ENCODE measurements around the gene NACC2.
"Not testable (repeated sequence)": the region's sequence is repeated elsewhere in the genome, so short reads cannot be mapped to it uniquely, and the experiment has no call there.

NACC2 gene

DNA sequence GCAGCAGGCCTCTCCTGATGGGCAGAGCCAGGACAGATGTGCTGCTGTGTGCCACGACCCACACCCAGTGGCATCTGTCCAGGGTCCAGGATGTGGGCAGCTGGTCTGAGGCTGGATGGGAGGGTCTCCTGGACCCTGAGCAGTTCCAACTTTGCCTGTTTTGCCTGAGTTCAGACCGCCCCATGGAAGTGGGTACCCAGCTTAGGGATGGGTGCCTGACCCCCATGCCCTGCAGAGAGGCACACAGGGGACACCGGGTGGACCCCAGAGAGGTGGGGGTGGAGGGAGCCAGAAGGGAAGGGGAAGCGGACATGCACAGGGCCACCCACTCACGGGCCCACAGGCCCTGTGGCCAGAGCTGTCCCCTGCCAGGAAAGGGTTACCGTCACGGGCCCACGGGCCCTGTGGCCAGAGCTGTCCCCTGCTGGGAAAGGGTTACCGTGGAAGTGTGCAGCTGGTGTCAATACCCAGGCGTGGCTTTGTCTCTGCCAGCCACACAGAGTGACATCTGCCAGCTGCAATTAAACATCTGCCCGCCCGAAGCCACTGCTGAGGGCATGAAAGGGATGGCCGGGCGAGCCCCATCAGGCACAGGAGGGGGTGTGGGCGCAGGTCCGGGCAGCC is 50.0 kb downstream of the NACC2 start:
- no peak for DNase-seq (ENCODE audit: low spot score)

DNA sequence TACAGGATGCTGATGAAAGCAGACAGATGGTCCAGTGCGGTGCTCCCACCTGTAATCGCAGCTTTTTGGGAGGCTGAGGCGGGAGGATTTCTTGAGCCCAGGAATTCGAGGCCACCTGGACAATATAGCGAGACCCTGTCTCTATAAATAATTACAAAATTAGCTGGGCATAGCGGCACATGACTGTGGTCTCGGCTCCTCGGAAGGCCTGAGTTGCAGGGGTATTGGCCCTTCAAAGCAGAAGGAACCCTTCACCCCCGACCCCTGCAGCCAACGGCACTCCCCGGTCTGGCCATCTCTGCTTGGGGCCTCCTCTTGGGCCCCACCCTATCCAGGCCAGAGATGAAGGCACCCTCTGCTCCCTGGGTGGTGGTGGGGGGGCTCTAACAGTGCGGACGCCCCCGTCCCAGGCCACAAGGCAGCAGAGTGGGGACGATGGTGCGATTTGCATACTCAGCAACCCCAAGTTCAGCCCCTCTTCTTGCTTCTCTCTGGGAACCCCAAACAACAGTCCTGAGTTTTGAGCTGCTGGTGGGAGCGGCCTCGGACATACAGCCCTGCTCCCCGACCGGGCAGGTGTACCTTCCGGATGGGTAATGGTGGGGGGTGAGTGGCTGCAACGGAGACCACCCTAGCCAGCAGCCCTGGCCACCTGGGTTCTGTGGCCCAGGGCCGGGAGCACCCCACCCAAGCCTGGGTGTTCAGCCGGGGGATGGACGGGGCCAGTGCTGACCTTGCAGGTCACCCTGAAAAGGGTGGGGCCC is 50.7 kb downstream of the NACC2 start:
- DNase-seq (ENCODE audit: low spot score), result no peak

DNA sequence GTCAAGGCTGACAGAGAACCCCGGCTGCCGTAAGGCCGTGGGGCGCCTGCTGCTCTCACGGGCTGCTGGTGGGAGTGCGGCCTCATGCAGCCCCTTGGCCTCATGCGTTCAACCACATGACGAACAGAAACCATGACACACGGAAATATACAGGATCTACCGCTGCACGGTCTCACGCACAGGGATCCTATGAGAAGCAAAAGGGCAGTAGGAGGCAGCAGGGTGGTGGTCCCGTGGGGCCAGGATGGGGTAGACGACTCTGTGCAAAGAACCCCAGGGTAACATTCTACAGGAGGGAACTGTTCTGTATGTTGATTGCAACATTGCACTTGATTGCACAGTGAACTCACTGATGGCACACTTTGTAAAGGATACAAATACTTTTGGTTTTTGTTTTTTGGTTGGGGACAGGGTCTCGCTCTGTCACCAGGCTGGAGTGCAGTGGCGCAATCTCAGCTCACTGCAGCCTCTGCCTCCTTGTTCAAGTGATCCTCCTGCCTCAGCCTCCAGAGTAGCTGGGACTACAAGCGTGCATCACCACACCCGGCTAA is 51.6 kb downstream of the NACC2 start:
- DNase-seq (ENCODE audit: low spot score), result no peak

DNA sequence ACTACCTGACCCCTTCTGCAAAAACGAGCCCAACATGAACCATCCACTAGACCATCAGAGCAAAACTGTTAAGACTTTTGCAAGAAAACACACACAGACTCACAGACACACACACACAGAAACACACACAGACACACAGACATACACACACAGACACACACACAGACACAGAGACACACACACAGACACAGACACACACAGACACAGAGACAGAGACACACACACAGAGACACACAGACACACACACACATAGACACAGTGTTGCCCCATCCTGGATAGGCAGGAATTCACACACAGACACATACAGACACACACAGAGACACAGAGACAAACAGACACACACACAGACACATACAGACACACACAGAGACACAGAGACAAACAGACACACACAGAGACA is 52.5 kb downstream of the NACC2 start:
- no peak for DNase-seq (ENCODE audit: low spot score)

DNA sequence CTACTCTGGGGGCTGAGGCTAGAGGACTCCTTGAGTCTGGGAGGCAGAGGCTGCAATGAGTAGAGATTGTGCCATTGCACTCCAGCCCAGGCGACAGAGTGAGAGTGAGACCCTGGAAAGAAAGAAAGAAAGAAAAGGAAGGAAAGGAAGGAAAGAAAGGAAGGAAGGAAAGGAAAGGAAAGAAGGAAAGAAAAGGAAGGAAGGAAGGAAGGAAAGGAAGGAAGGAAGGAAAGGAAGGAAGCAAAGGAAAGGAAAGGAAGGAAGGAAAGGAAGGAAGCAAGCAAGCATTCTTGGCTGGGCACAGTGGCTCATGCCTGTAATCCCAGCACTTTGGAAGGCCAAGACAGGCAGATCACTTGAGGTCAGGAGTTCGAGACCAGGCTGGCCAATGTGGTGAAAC is 54.2 kb downstream of the NACC2 start:
- not testable (repeated sequence) for DNase-seq (ENCODE audit: low spot score)

DNA sequence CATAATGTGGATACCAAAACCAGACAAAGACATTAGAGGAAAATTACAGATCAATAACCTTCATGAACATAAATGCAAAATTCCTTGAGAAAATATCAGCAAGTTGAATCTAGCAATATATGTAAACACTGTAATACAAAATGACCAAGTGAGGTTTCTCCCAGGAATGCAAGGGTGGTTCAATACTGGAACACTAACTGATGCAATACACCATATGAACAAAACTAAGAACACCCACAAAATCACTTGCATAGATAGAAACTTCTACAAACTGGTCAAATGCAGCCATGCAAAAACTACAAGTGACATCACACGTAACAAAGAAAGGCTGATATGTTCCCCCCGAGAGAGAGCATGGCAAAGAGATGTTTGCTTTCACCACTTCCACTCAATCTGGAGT is 55.6 kb downstream of the NACC2 start:
- DNase-seq (ENCODE audit: low spot score), result no peak

DNA sequence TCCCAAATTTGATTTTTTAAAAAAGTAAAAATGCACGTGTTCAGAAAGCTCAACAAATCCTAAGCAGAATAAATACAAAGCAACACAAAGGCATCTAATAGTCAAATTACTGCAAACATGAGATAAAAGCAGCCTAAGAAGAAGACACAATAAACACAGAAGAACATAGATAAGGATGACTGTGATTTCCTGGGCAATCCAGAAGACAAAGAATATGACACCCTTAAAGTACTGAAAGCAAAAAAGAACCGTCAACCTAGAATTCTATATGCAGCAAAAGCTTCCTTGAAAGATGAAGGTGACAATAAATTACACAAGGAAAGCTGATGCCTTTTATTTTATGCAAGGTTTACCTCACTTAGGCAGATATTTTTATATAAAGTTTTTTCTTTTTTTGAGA is 58.2 kb downstream of the NACC2 start:
- DNase-seq (ENCODE audit: low spot score), result no peak

DNA sequence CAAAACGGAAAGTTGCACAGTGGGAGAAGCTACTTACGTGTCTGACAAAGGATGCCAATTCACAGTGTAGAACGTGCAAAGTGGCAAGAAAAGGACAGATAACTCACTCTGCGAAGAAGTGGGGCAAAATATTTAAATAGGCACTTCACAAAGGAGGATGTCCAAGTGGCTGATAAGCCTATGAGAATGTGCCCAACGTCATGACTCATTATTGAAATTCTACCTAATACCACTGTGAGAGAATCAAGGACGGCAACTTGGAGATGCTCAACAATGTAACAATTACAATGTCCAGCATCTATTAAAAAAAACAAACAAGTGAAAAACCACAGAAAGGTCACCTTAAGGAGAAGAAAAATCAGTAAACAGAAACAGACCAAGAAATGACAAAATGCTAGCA is 59.0 kb downstream of the NACC2 start:
- DNase-seq (ENCODE audit: low spot score), result no peak

DNA sequence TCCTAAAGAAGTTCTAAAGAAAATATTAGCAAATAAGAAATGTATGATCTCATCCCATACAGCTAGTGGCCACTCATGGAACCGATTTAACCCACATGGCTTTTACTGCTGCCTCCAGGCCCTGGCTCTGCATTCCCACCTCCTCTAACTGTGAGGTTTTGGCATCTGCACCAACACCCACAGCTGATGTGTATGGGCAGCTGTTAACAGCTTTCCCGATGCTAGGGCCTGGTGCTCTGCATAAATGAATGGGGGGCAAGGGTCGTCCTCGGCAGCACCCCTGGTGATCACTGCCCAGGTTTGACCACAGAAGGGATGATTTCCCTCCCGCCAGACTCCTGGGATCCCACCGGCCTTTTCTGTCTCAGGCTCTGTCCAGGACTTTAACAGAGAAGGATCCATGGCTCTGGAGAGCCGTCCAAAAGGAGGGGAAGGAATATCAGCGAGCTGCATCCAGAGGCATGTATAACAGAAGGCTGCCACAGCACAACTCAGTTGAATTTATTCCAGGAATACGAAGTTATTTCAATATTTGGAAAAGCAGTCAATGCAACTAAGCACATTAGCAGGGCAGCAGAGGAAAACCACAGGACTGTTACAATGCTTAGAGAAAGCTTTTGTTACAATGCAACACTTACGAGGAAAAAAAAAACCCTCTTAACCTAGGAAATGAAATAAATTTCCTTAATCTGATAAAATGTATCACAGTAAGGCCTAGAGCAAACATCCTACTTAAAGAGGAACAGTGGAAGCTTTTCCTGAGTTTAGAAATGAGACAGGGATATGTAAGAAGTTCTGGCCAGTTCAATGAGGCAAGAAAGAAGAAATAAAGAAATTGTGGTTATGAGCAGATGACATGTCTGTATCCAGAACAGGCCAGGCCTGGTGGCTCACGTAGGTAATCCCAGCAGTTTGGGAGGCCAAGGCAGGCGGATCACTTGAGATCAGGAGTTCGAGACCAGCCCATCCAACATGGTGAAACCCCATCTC is 63.1 kb downstream of the NACC2 start:
- DNase-seq (ENCODE audit: low spot score), result no peak

DNA sequence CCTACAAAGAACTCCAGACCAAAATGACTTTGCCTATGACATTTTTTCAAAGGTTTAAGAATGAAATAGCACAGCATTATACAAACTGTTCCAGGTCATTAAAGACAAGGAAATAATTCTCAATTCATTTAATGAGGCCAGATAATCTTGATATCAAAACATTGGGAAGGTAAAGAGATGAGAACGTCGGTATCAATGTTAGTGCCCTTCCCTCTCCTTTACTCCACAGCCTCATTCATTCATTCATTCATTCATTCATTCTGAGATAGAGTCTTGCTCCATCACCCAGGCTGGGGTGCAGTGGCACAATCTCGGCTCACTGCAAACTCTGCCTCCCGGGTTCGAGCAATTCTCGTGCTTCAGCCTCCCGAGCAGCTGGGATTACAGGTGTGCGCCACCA is 64.0 kb downstream of the NACC2 start:
- no peak for DNase-seq (ENCODE audit: low spot score)

DNA sequence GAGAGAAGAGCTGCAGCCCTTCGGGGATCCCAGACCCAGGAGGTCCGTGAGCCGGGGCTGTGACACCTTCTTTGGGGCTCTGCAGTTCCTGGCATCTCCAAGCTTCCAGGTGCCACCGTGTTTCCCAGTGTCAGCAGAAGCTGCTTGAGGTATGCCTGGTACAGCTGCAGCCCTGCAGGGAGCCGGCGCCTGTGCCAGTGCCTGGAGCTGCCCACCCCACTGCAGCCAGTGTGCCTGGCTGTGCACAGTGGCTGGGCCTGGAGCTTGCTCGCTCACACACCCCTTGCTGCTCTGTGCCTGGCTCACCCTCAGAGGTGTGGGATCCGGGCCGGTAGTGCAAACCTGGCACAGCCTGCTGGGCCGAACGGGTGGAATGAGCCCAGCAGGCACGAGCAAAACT is 65.5 kb downstream of the NACC2 start:
- DNase-seq (ENCODE audit: low spot score), result no peak

DNA sequence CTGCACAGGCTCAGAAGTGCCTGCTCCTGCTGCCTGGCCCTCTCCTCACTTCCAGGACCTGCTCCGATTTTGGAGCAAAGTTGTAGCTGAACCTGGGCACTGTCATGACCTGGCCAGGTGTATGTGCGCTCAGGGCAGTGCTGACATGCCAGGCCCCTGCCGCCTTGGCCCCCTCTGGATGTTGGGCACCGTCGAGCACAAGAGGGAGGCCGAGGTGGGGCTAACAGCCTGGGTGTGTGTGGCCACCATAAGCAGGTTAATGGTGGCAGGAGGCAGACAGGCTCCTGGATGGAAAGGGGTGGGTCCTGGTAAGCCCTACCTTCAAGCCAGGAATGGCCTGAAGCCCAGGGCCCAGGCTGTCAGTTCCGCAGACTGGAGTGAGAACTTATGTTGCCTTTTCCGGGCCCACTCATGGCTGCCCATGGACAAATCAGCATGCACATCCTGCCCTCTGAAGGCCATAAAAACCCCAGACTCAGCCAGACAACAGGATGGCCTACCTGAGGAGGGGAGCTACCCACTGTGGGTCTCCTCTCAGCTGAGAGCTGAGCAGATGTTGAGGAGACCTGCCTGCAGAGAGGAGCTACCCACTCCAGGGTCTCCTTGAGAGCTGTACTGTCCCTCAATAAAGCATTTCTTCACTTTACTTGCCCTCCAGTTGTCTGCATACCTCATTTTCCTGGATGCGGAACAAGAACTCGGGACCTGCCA is 66.2 kb downstream of the NACC2 start:
- no peak for DNase-seq (ENCODE audit: low spot score)

DNA sequence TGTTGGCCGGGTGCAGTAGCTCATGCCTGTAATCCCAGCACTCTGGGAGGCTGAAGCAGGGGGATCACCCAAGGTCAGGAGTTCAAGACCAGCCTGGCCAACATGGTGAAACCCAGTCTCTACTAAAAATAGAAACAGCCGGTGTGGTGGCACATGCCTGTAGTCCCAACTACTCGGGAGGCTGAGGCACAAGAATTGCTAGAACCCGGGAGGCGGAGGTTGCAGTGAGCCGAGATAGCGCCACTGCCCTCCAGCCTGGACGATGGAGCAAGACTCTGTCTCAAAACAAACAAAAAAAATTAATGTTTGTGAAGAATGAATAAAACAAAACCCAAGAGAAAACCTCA is 68.2 kb downstream of the NACC2 start:
- not testable (repeated sequence) for DNase-seq (ENCODE audit: low spot score)

DNA sequence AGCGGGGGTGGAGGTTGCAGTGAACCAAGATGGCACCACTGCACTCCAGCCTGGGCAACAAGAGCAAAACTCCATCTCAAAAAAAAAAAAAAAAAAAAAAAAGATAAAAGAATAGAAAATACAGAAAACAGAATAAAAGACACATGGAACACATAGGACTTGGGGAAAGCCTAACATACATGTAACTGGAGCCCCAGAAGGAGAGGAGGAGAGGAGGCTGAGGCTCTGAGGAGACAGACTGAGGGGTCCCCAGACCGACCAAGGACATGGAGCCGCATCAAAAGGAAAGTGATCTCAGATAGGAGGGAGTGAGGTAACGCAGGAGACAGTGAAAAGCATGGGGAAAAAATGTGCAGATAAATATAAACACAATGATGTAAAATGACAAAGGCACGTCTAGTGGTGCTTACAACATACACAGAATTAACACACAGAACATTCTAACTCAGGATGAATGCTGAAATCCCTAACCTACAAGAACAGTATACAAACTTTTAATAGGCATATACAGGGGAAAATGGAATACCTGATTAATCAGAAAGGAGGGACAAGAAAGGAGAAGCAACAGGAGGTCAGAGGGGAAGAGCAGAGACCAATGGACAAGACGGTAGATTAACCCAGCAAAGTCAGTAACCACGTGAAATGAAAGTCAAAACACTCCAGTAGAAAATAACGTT is 68.7 kb downstream of the NACC2 start:
- no peak for DNase-seq (ENCODE audit: low spot score)

DNA sequence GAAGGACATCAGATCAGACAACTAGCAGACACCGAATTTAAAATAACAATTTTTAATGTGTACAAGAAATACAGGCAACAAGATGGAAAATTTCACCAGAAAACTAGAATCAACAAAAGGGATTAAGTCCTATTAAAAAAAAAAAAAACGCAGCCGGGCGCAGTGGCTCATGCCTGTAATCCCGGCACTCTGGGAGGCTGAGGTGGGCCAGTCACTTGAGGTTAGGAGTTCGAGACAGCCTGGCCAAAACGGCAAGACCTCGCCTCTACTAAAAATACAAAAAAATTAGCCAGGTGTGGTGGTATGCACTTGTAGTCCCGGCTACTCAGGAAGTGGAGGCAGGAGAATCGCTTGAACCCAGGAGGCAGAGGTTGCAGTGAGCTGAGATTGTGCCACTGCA is 69.6 kb downstream of the NACC2 start:
- no peak for DNase-seq (ENCODE audit: low spot score)

DNA sequence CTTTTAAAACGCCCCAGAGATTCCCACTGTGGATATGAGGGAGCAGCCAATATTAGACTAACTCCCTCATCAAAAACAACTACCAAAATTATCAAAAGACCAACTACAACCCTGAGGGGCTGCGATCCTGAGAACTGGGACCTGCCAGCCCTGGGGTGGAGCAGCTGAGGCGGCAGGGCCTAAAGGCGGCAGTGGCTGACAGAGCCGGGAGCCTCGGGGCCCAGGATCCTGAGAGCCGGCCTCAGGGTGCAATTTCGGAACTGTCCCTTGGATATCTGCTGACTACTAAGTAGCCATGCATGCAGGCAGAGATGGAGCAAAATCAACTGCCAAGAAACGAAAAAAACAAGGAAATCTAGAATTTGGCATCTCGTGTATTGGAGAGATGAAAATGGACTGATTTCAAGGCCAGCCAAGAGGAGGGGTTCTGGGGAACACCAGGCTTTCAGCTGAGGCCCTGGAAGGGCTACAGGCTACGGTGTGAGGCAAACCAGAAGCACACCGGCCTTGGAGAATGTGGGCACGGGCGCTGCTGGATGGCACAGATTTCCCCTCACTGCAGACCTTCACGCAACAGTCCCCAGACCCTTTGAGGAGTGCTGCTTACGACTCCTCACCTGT is 70.3 kb downstream of the NACC2 start:
- no peak for DNase-seq (ENCODE audit: low spot score)

DNA sequence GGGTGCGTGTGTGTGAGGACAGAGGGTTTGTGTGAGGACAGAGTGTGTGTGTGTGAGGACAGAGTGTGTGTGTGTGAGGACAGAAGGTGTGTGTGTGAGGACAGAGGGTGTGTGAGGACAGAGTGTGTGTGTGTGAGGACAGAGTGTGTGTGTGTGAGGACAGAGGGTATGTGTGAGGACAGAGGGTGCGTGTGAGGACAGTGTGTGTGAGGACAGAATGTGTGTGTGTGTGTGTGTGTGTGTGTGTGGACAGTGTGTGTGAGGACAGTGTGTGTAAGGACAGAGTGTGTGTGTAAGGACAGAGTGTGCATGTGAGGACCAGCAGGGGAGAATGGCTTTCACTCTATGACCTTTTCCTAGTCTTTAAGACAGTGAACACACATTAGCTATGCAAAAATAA is 70.8 kb downstream of the NACC2 start:
- no peak for DNase-seq (ENCODE audit: low spot score)

DNA sequence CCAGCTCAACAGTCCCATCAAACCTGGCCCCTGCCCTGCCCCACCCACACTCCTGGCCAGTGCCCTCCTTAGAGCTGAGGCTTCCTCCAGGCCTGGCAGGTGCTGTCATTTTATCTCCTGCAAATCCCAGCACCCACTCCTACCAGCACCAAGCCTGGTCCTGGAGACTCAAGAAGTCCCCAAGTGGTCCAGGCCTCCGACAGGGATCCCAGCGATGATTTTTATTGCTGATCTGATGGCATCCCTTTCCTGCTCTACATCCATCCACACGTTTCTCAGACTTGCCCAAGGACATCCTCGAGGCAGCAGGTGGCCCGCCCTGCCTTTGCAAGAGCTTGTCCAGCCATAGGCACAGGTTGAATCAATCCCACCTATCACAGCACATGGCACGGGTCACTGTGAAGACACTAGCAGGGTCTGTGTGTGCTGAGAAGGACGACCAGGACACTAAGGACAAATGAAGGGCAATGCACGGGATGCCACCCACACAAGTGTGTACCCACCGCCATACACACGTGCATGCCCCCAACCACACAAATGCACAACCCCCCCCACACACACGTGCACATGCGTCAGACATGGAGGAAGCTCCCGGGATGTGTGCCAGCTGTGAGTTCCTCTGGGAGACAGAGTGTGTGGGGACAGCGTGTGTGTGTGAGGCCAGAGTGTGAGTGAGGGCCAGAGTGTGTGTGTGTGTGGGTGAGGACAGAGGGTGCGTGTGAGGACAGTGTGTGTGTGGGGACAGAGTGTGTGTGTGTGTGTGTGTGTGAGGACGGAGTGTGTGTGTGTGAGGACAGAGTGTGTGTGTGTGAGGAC is 71.5 kb downstream of the NACC2 start:
- DNase-seq (ENCODE audit: low spot score), result no peak

DNA sequence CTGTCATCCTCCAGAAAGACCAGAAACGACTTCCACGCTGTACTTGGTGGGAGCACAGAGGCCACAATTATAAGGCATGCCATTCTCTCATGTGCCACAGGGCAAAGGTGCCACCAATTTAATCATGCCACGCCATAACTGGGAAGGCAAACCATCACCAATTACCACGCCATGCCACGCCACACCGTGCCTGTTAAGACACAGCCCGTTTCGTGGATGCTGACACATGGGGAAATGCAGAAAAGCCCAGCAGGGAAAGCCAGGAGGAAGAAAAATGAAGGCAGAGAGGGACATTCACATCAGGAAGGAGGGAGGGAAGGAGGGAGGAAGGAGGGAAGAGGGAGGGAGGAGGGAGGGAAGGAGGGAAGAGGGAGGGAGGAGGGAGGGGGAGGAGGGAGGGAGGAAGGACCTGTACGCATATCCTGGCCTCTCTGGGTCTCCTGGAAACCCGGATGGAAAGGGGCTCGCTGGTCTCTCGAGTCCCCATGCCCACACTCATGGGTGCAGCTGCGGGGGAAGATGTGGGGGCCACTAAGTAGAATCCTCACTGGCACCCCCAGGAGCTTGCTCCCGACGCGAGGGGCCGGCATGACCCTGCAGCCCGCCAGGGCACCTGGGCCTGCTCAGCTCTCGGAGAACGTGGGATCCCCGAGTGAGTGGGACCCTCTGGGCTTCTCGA is 72.2 kb downstream of the NACC2 start:
- no peak for DNase-seq (ENCODE audit: low spot score)

All from kidney tubule cell (primary cell).